Stimulated activated CD4-positive, alpha-beta T cell treated with anti-CD3 and anti-CD28 coated beads, Interleukin-2, amount 100 ng/mL, for 4 hours (primary cell): ENCODE results near the gene ATP13A3.
A peak's percentile ranks its signal among the peaks of the same experiment; 100 is the strongest.

ENCODE experiments used
- DNase-seq: peaks from one replicate; pipeline ENCODE4 v3.0.0-alpha.2; 2020; ENCODE audit warnings: low read depth

ATP13A3 gene

DNA sequence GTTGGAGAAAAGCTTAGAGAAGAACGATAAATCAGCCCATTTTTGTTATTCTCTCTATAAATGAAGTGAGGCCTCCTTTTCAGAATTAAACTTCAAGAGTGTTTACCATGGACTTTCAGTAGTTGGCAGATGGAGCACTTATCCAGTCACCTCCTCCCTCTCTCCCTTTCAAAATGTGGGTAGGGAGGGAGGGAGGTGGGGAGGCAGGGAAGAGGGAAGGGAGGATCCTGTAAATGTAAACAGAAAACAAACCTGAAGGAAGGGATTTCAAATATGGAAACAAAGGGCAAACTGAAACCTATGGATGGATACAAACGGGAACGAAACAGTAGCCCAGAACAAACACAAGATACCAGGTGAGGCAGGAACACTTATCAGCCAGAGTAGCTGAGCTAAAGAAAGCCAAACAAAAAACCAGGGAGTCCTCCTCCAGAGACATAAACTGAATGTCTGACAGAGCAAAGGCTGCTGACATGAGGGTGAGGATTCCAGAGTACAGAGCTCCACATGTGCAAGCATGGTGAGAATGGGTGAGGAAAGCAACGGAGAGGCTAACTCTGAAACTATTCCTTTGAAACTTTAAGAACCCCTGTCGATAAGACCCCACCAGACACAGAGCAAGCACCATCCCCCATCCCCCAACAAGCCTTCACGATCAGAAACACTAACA lies 46.8 kb downstream of the ATP13A3 start:
- DNase-seq: no peak

DNA sequence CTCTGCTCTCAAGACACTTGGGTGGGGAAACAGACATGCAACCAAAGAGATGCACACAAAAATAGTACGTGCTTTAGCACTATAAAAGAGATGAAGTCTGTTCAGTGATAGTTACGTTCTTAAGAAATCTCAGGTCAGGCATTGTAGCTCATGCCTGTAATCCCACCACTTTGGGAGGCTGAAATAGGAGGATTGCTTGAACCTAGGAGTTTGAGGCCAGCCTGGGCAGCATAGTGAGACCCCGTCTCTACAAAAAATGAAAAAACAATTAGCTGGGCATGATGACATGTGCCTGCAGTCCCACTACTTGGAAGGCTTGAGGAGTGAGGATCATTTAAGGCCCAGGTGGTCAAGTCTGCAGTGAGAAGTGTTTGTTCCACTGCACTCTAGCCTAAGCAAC lies 52.3 kb downstream of the ATP13A3 start:
- no peak for DNase-seq

DNA sequence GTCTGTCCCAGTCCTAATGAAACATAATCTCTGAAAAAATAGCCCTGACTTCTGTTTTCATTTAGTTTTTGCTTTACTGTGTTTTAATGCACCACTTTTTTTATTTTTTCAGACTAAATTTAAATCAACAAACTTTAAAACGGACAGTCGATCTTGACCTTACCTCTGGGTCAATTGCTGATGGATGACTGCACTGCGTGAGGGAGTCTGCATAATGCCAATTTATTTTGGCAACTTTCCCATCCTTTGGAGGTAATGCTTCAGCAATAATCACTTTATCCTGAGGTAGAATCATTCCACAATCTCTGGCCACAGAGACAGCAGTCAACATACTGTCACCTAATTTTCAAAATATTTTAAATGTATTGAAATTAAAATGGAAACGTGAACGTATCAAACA lies 55.2 kb downstream of the ATP13A3 start:
- no peak for DNase-seq

DNA sequence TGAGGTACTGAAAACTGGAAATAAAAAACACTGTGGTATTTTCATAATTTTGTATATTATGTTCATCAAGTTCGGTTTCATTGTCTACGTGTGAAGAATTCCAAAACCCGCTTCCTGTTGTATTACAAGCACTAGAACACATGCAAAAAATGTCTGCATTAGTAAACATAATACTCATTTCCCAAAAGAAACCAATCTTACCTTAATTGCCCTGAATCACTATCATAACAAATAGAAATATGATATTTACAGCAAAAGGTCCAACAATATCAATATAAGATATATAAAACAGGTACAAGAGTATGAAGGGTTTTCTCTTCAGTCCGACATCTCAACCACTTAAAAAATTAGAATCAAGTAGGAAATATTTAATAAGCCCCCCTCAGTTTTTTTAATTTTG lies 61.4 kb downstream of the ATP13A3 start:
- no peak for DNase-seq

DNA sequence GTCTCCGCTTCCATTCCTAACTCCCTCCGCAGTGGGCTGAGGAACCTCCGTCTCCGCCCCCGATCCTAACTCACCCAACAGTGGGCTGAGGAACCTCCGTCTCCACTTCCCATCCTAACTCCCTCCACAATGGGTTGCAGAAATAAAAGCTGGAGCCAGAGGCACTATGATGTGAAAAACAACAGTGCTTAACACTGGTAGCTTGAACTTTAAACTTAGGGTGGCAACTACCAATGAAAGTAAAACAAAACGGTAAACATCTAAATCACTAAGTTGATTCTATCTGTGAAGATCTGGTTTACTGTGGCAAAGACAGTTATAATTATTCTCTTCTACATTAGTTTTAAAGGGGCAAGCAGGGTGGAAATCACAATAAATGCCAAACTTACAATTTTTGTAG lies 61.8 kb downstream of the ATP13A3 start:
- DNase-seq: no peak

DNA sequence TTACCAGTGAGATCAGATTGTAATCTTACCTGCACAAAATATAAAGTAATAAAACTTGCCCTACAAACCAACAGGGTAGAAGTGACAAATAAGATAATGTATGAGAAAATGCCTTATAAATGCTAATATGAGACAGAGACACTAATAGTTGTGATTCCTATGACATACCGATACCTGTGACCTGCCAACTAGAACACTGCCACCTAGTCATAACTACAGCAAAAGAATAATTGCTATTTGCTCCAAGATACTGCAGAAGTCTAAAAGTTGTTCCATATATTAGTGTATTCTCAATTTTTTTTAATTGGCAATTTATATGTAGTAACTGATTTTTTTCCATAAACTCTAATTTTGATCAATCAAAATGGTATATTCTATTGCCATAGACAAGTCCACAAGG lies 62.4 kb downstream of the ATP13A3 start:
- no peak for DNase-seq

DNA sequence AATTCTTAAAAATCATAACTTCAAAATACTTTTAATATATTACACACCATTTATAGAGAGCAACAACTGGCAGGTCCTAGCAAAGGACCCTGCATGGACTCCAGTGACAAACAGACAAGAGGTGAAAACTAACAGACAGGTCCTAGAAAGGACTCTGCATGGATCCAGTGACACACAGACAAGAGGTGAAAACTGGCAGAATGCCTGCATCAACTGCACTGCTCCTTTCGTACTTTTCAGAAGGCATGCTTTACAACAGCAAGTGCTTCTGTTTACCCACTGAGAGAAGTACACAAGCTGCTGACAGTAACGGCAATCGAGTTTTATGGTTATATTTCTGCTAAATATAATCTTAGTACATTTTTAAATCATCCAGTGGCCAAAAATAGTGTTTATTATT lies 63.5 kb downstream of the ATP13A3 start:
- DNase-seq: no peak

DNA sequence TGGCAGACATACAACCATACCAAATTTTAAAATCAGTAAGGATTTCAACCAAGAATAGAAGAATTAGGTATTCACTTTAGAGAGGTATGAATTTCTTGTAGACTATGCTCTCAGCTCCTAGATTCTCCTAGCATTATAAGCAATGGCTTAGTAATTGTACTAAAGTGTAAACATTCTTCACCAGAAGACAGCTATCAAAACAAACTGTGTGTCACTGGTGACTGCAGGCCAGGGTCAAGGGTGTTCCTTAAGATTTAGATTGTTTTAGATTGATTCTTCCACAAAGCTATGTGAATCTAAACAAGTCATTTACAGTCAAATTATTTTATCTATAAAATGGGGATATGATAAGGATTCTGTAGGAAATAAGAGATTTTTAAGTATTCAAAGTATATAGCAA lies 64.6 kb downstream of the ATP13A3 start:
- no peak for DNase-seq

DNA sequence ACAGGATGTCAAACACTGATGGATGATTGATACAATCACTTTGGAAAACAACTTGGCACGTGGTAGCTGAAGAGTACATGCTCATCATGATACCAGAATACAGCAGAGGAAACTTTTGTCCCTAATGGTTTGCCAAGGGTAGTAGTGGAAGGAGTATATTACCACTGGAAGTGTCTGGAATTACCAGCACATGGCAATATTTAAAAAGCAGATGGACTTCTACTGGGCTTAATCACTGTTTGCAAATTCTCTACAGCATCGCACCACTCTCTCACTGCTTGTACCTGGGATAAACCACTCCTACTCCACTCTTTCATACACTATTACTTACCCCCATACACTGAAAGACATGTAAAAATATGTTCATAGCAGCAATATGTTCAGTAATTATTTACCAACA lies 68.1 kb downstream of the ATP13A3 start:
- no peak for DNase-seq

DNA sequence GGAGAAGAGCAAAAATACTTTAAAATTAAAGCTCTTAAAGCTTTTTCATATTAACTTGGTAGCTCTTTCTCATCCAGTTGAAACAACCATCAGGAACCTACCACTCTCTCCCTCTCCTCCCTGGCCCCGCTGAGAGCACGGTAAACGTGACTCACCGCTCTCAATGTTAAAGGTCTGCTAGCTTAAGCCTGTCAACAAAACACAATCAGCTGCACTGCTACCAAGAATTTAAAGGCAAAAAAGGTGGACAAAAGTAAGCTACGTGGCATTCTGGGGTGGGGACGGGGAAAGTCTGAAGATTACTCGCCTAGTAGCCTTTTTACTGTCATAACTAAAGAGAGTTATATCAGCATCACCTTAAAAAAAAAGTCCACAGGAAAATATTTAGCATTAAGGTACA lies 79.4 kb downstream of the ATP13A3 start:
- DNase-seq: no peak

DNA sequence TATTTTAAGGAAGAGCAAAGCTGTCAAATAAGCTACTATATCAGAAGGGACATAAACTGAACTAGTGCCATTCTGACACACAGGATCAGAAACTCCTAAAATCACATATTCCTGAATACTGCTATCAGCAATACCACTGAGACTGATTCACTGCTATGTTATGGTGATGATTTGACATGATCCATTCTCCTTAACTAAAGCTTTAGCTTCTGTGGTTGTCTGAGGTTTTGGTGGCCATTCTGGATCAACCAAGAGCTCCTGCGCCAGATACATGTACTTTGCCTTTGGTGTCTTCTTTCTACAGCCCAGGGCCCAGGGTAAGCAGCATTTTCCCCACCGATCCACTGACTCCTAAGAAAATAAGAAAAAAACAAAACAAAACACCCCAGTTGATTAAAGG lies 81.0 kb downstream of the ATP13A3 start:
- no peak for DNase-seq

DNA sequence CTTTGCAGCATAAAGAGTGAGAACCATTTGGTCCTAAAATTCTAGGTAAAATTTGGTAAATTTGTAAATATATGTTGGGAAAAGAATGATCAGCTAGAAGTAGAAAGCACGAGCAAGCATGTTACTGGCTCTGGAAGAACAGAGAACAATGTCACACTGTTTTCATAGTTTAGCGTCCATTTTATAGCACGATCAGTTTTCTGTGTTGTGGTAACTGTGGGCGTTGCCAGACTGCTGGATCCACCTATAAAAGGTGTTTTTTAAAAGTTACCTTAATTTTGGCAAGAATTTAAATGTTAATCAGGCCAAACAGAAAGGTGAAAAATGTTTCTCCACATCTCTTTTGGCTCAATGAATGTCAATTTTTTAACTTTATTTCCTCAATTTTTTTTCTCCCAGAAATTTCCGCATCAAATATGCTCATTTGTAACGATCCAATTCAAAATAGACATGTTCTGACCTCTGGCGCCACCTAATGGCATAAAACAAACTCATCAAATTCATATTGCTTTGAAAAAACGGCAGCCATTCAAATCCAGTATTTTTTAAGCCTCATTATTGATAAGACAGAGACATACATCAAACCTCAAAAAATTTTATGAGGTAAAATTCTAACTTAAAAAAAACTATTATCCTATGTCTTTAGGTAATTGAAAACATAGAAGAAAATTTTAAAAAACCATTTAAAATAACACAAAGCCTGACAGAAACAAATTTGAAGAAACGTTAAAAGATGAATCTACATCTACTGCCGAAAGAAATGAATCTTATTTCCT lies 82.2 kb downstream of the ATP13A3 start:
- DNase-seq: peak; percentile 32

DNA sequence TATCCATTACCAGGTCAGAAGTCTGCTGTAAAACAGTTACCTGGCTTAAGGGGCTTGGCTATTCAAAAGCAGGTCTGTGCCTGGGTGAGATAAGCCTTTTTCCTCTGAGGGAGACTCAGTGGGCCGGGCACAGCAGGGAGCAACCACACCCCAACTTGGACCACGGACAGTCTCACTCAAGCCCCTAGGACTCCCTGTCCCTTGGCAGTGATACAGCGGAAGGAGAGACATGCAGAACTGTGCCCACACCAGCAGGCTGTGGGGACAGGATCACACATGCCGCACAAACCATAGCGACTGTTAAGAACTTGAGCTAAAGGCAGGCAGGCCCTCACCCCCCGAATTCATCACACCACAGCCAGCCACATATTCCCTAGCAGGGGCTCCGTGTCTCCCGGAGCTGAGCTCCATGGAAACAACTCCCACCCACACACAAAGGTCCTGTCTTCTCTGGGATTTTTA lies 84.9 kb downstream of the ATP13A3 start:
- no peak for DNase-seq

DNA sequence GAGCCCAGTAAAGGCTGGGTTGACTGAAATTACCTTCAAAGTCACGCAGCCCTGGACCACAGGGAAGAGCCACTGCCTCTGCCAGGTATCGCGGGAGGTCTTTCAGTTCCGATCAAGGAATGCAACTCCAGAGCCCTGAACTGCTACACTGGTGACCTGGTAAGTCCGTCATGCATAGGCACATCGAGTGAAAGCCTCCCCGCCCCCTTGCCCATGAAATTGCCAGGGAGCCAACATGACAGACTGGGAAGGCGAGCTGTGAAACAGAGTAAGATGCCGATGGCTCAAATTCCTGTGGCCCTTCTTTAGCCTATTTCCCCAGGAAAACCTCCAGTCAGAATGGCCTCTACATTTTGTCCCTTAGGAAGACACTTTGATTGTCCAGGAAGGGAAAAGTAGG lies 85.5 kb downstream of the ATP13A3 start:
- DNase-seq: no peak

DNA sequence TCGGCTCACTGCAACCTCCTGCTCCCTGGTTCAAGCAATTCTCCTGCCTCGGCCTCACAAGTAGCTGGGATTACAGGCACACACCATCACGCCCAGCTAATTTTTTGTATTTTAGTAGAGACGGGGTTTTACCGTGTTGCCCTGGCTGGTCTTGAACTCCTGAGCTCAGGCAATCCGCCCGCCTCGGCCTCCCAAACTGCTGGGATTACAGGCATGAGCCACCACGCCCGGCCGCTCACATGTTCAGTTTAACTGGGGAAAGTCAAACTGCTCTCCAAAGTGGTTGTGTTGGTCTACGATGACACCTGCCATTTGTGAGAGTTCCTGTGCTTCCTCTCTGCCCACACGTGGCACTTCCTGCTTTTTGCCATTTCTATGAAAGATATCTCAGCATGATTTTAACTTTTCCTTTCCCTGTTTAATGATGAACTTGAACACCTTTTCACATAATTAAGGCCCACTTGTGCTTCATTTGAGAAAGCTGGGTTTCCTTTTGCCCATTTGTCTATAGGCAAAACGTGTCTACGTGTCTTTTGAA lies 86.9 kb downstream of the ATP13A3 start:
- no peak for DNase-seq

DNA sequence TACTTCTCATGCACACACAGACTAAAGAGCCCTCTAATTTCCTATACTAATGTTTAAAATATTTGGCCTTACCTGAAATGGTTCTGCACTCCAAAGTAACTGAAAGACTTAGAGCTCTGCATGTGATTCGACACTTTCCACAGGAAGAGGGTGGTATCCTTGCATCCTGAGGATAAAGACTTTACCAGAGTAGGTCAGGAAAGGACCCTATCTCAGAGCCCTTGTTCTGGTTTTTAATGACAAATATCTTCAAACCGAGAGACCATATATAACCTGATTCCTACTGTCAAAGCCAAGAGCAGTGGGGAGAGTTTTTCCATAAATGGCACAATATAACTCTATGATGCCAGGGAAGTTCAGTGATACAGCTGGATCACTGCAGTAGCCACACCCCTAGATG lies 87.6 kb downstream of the ATP13A3 start, which contains the start of gene GP5:
Gene GP5 (minus strand): TSS at position 101 of the 400 bp plus-strand sequence. CDS start 984 bp downstream, outside the sequence.
- DNase-seq: no peak

DNA sequence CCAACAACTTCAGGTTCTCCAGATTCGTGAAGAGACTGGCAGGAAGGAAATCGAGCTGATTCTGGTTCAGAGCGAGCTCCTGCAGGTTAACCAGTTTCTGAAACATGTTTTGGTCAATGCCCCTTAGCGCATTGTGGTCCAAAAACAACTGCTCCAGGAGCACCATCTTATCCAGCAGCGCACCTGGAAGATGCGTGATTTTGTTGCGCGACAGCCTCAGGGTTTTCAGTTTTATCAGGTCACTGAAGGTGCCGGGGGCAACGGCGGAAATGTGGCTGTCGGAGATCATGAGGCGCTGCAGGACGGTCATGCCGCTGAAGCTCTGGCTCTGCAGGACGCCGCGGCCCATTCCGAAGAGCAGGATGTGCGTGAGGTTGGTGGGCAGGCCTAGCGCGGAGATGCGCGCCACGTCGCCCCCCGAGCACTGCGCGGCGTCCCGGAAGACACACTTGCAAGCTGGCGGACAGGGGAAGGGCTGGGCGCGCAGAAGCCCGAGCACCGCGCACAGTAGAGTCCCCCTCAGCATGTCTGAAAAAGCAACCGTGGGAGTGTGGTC lies 89.0 kb downstream of the ATP13A3 start:
- DNase-seq: no peak

DNA sequence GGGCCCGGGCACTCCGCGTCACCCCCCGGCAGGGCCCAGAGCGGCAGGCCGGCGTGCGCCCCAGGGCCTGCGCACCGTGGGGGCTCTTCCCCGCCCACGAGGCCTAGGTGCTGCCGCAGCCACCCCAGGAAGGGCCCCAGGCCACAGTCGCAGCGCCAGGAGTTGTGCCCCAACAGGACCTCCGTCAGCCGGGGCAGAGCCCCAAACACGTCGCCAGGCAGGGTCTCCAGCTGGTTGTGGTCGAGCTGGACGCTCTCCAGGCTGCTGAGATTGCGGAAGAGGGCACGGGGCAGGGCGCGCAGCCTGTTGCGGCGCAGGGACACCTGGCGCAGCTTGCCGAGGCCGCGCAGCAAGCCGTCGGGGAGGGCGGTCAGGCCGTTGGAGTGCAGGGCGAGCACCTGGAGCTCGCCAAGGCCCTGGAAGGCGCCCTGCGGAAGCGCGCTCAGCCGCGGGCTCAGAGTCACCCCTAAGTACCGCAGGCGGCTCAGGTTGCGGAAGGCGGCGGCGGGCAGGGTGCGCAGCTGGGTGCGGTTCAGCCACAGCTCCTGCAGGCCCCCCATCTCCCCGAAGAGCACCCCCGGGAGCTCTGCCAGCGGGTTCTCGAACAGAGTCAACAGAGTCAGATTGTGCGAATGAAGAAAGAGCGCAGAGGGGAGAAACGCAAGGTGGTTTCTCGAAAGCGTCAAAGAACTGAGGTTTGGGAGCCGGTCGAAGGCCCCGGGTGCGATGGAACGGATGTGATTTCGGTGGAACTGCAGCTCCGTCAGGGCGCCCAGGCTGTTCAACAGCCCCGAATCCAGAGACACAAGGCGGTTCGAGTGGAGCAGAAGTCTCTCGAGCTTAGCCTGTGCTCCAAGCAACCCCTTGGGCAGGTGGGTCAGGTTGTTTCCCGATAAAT lies 89.7 kb downstream of the ATP13A3 start:
- no peak for DNase-seq

DNA sequence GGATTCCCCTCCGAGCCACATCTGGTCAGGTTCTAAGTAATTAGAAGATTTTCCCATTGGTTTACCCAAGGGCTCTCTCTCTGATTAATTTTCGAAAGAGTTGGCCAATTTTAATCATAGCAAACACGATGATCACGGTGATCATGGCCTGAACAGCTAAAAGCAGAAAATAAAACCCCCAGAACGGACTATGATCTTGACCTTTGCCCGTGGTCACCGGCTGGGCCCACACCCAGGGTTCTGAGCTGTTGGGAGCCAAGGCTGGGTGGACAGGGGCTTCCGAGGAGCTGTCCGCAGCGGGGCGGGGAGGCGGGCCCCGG lies 90.3 kb downstream of the ATP13A3 start:
- DNase-seq: no peak

DNA sequence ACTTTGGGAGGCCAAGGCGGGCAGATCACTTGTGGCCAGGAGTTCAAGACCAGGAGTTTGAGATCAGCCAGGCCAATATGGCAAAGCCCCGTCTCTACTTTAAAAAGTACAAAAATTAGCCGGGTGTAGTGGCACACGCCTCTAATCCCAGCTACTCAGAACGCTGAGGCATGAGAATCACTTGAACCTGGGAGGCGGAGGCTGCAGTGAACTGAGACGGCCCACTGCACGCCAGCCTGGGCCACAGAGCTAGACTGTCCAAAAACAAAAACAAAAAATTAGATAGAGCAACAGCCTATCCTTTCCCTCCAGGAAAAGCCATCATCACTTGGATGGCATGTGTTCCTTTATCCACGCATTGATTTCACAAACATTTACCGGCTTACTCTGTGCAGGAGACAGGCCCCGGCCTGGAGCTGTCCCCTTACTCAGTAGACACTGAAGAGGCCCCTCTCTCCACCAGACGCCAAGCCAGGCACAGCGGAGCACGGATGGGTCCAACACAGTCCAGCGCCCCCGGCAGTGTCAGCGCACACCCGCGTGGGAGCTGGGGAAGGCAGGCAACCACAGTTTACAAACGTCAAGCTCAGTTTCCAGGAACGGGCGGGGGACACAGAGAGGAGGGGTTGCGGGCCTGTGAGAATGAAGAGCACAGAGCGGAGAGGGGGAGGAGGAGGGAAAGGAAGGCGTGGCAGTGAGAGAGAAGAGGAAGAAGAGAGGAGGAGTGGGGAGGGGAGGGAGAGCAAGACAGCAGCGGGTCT lies 90.8 kb downstream of the ATP13A3 start:
- DNase-seq: peak; percentile 70

DNA sequence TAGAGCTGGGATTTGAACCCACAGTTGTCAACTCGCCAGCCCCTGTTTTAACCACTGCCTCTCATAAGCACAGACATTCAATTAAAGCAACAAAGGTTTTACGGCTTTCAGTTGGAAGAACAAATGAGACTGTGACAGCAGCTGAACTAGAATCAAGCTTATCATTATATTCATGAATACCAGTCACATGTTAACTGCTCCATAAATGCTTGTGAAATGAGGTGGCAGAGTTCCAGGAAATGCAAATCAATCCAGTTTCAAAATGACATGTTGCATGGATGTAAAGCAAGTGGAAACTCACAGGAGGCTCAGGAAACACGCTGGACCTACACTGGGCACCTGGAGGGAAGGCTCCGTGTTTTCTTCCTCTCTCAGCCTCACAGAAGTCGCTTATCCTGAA lies 91.6 kb downstream of the ATP13A3 start:
- DNase-seq: no peak
